ENCODE measurements around the gene MYO3B.

The MYO3B gene

GRCh38 chr2:170180031-170180566 lies 2.2 kb downstream of the MYO3B start:
- Histone ChIP-seq H2BK120ac (ENCODE audit: low read depth, low read length) (no peak overlapping the region), H3K56ac (ENCODE audit: low read length) (no peak overlapping the region), H3K36me3 (ENCODE audit: control insufficient read depth, insufficient read depth, low read length) (no peaks in the 10 kb centered on the region), H3K4me3 (ENCODE audit: low read length) (no peak overlapping the region), H4K8ac (ENCODE audit: low read depth, low read length) (no peak overlapping the region), H2AK5ac (ENCODE audit: low read length) (no peak overlapping the region), H2BK15ac (replicated peaks; ENCODE audit: low read depth) (no peak overlapping the region), H3K18ac (ENCODE audit: low read length) (no peak overlapping the region), H3K4ac (ENCODE audit: low read depth, low read length) (no peak overlapping the region), H3K4me2 (ENCODE audit: low read length) (no peak overlapping the region), H3K4me1 (ENCODE audit: control insufficient read depth, low read depth, low read length) (peaks cover 6% of the 10 kb centered on the region), H3K23ac (ENCODE audit: low read length) (no peak overlapping the region), H2BK5ac (ENCODE audit: low read length) (no peak overlapping the region), H3K79me1 (ENCODE audit: low read length) (no peaks in the 10 kb centered on the region), H3K9ac (ENCODE audit: low read length) (no peak overlapping the region), H3K79me2 (ENCODE audit: control insufficient read depth, insufficient read depth, low read length) (no peaks in the 10 kb centered on the region), H3K27ac (ENCODE audit: low read depth, low read length) (no peak overlapping the region), H3K27me3 (ENCODE audit: insufficient read depth, low read length, poor library complexity) (no peaks in the 10 kb centered on the region), H4K5ac (ENCODE audit: low read length) (no peak overlapping the region)
- no peak for DNase-seq
- WGBS (ENCODE audit: extremely low coverage, insufficient coverage, low lambda C conversion rate) = no CpG with 5 or more reads among the region's 3 CpGs

- Histone ChIP-seq H3K4me1 (ENCODE audit: control insufficient read depth, low read depth, low read length) (peaks cover 6% of the 10 kb centered on the region), H3K27ac (ENCODE audit: low read depth, low read length) (no peak overlapping the region), H3K56ac (ENCODE audit: low read length) (no peak overlapping the region), H3K4me2 (ENCODE audit: low read length) (no peak overlapping the region), H3K9ac (ENCODE audit: low read length) (no peak overlapping the region), H4K8ac (ENCODE audit: low read depth, low read length) (no peak overlapping the region), H3K79me2 (ENCODE audit: control insufficient read depth, insufficient read depth, low read length) (no peaks in the 10 kb centered on the region), H3K36me3 (ENCODE audit: control insufficient read depth, insufficient read depth, low read length) (no peaks in the 10 kb centered on the region), H3K27me3 (ENCODE audit: insufficient read depth, low read length, poor library complexity) (no peaks in the 10 kb centered on the region), H3K79me1 (ENCODE audit: low read length) (no peaks in the 10 kb centered on the region), H3K4ac (ENCODE audit: low read depth, low read length) (no peak overlapping the region), H2BK15ac (replicated peaks; ENCODE audit: low read depth) (no peak overlapping the region), H3K18ac (ENCODE audit: low read length) (no peak overlapping the region), H2BK120ac (ENCODE audit: low read depth, low read length) (no peak overlapping the region), H3K4me3 (ENCODE audit: low read length) (no peak overlapping the region), H2AK5ac (ENCODE audit: low read length) (no peak overlapping the region), H4K5ac (ENCODE audit: low read length) (no peak overlapping the region), H3K23ac (ENCODE audit: low read length) (no peak overlapping the region), H2BK5ac (ENCODE audit: low read length) (no peak overlapping the region)
- WGBS (ENCODE audit: extremely low coverage, insufficient coverage, low lambda C conversion rate) = 100% methylated on average over 2 of the region's 5 CpGs
- no peak for DNase-seq
Observed at GRCh38 chr2:170181602-170182001, 3.7 kb downstream of the MYO3B start.

GRCh38 chr2:170185319-170185718 lies 7.4 kb downstream of the MYO3B start:
- no peak overlapping the region for H3K27ac ChIP-seq (ENCODE audit: low read depth, low read length)

GRCh38 chr2:170189757-170190156 lies 11.8 kb downstream of the MYO3B start:
- H3K79me1 ChIP-seq (ENCODE audit: low read length) = no peaks in the 10 kb centered on the region
- H2BK15ac ChIP-seq (replicated peaks; ENCODE audit: low read depth) = no peak overlapping the region
- H2BK5ac ChIP-seq (ENCODE audit: low read length) = no peak overlapping the region
- H3K56ac ChIP-seq (ENCODE audit: low read length) = no peak overlapping the region
- H3K4me1 ChIP-seq (ENCODE audit: control insufficient read depth, low read depth, low read length) = no peaks in the 10 kb centered on the region
- H3K23ac ChIP-seq (ENCODE audit: low read length) = no peak overlapping the region
- no peak overlapping the region for H4K5ac ChIP-seq (ENCODE audit: low read length)
- H3K18ac ChIP-seq (ENCODE audit: low read length) = no peak overlapping the region
- H3K4me3 ChIP-seq (ENCODE audit: low read length) = no peak overlapping the region
- no peak overlapping the region for H2BK120ac ChIP-seq (ENCODE audit: low read depth, low read length)
- no peak overlapping the region for H3K9ac ChIP-seq (ENCODE audit: low read length)
- no peaks in the 10 kb centered on the region for H3K36me3 ChIP-seq (ENCODE audit: control insufficient read depth, insufficient read depth, low read length)
- H3K27ac ChIP-seq (ENCODE audit: low read depth, low read length) = no peak overlapping the region
- no peaks in the 10 kb centered on the region for H3K27me3 ChIP-seq (ENCODE audit: insufficient read depth, low read length, poor library complexity)
- no peak overlapping the region for H3K4me2 ChIP-seq (ENCODE audit: low read length)
- no peak overlapping the region for H2AK5ac ChIP-seq (ENCODE audit: low read length)
- H4K8ac ChIP-seq (ENCODE audit: low read depth, low read length) = no peak overlapping the region
- no peak overlapping the region for H3K4ac ChIP-seq (ENCODE audit: low read depth, low read length)
- no peak for DNase-seq
- no peaks in the 10 kb centered on the region for H3K79me2 ChIP-seq (ENCODE audit: control insufficient read depth, insufficient read depth, low read length)

More at GRCh38 chr2:170185319-170185718, 7.4 kb downstream of the MYO3B start:
- H3K18ac ChIP-seq (ENCODE audit: low read length) = no peak overlapping the region
- no peak overlapping the region for H4K5ac ChIP-seq (ENCODE audit: low read length)
- no peak overlapping the region for H2BK15ac ChIP-seq (replicated peaks; ENCODE audit: low read depth)
- no peaks in the 10 kb centered on the region for H3K79me1 ChIP-seq (ENCODE audit: low read length)
- no peak overlapping the region for H3K56ac ChIP-seq (ENCODE audit: low read length)
- no peaks in the 10 kb centered on the region for H3K36me3 ChIP-seq (ENCODE audit: control insufficient read depth, insufficient read depth, low read length)
- H2AK5ac ChIP-seq (ENCODE audit: low read length) = no peak overlapping the region
- H3K4me2 ChIP-seq (ENCODE audit: low read length) = no peak overlapping the region
- H3K4me3 ChIP-seq (ENCODE audit: low read length) = no peak overlapping the region
- H3K27me3 ChIP-seq (ENCODE audit: insufficient read depth, low read length, poor library complexity) = no peaks in the 10 kb centered on the region
- H3K4ac ChIP-seq (ENCODE audit: low read depth, low read length) = no peak overlapping the region
- no peak overlapping the region for H4K8ac ChIP-seq (ENCODE audit: low read depth, low read length)
- H3K79me2 ChIP-seq (ENCODE audit: control insufficient read depth, insufficient read depth, low read length) = no peaks in the 10 kb centered on the region
- no peaks in the 10 kb centered on the region for H3K4me1 ChIP-seq (ENCODE audit: control insufficient read depth, low read depth, low read length)
- no peak overlapping the region for H3K9ac ChIP-seq (ENCODE audit: low read length)
- H2BK5ac ChIP-seq (ENCODE audit: low read length) = no peak overlapping the region
- no peak overlapping the region for H2BK120ac ChIP-seq (ENCODE audit: low read depth, low read length)
- no peak overlapping the region for H3K23ac ChIP-seq (ENCODE audit: low read length)
- no peak for DNase-seq

- Histone ChIP-seq H4K5ac (ENCODE audit: low read length) (no peak overlapping the region), H3K79me1 (ENCODE audit: low read length) (no peaks in the 10 kb centered on the region), H3K23ac (ENCODE audit: low read length) (no peak overlapping the region), H3K27me3 (ENCODE audit: insufficient read depth, low read length, poor library complexity) (no peaks in the 10 kb centered on the region), H3K4me3 (ENCODE audit: low read length) (no peak overlapping the region), H3K36me3 (ENCODE audit: control insufficient read depth, insufficient read depth, low read length) (no peaks in the 10 kb centered on the region), H3K4ac (ENCODE audit: low read depth, low read length) (no peak overlapping the region), H2BK15ac (replicated peaks; ENCODE audit: low read depth) (no peak overlapping the region), H3K9ac (ENCODE audit: low read length) (no peak overlapping the region), H3K56ac (ENCODE audit: low read length) (no peak overlapping the region), H2BK5ac (ENCODE audit: low read length) (no peak overlapping the region), H3K27ac (ENCODE audit: low read depth, low read length) (no peak overlapping the region), H2BK120ac (ENCODE audit: low read depth, low read length) (no peak overlapping the region), H3K18ac (ENCODE audit: low read length) (no peak overlapping the region), H3K4me2 (ENCODE audit: low read length) (no peak overlapping the region), H3K79me2 (ENCODE audit: control insufficient read depth, insufficient read depth, low read length) (no peaks in the 10 kb centered on the region), H2AK5ac (ENCODE audit: low read length) (no peak overlapping the region), H3K4me1 (ENCODE audit: control insufficient read depth, low read depth, low read length) (no peaks in the 10 kb centered on the region), H4K8ac (ENCODE audit: low read depth, low read length) (no peak overlapping the region)
- DNase-seq = no peak
Observed at GRCh38 chr2:170190172-170190571, 12.2 kb downstream of the MYO3B start.

GRCh38 chr2:170191166-170191866 lies 13.4 kb downstream of the MYO3B start:
- Histone ChIP-seq H3K27ac (ENCODE audit: low read depth, low read length) (no peak overlapping the region), H4K8ac (ENCODE audit: low read depth, low read length) (no peak overlapping the region), H3K27me3 (ENCODE audit: insufficient read depth, low read length, poor library complexity) (no peaks in the 10 kb centered on the region), H2BK120ac (ENCODE audit: low read depth, low read length) (no peak overlapping the region), H2BK15ac (replicated peaks; ENCODE audit: low read depth) (no peak overlapping the region), H3K23ac (ENCODE audit: low read length) (no peak overlapping the region), H3K18ac (ENCODE audit: low read length) (no peak overlapping the region), H3K4ac (ENCODE audit: low read depth, low read length) (no peak overlapping the region), H3K36me3 (ENCODE audit: control insufficient read depth, insufficient read depth, low read length) (no peaks in the 10 kb centered on the region), H3K79me1 (ENCODE audit: low read length) (no peaks in the 10 kb centered on the region), H3K79me2 (ENCODE audit: control insufficient read depth, insufficient read depth, low read length) (no peaks in the 10 kb centered on the region), H2BK5ac (ENCODE audit: low read length) (no peak overlapping the region), H3K4me3 (ENCODE audit: low read length) (no peak overlapping the region), H3K9ac (ENCODE audit: low read length) (no peak overlapping the region), H3K4me2 (ENCODE audit: low read length) (no peak overlapping the region), H4K5ac (ENCODE audit: low read length) (no peak overlapping the region), H2AK5ac (ENCODE audit: low read length) (no peak overlapping the region), H3K4me1 (ENCODE audit: control insufficient read depth, low read depth, low read length) (no peaks in the 10 kb centered on the region), H3K56ac (ENCODE audit: low read length) (no peak overlapping the region)
- no peak for DNase-seq
- WGBS (ENCODE audit: extremely low coverage, insufficient coverage, low lambda C conversion rate) = no CpG with 5 or more reads among the region's 8 CpGs
